C4-2B (cell line): ENCODE results near the gene TLCD2.

ENCODE experiments used
- H3K27ac ChIP-seq: fragments of 450-650 bp; 2 replicates; pipeline ENCODE4 v1.5.1; 2017
- CTCF ChIP-seq: fragments of 450-650 bp; conservative IDR thresholded peaks from 2 replicates; pipeline ENCODE4 v1.5.1; 2017; ENCODE audit warnings: mild to moderate bottlenecking
- ZFX ChIP-seq: fragments of 450-650 bp; IDR thresholded peaks from 2 replicates; pipeline ENCODE4 v1.6.1; 2017

TLCD2 gene

GRCh38 chr17:1709971-1710806 lies at the start of gene TLCD2:
TLCD2 (minus strand) TSS chr17:1710377; CDS start chr17:1710242, 135 bp downstream.
- H3K27ac ChIP-seq: peak within 1 kb of the TSS; percentile 77
- TF ChIP-seq CTCF (no peak), ZFX (no peak)

GRCh38 chr17:1759529-1759928 lies 49.4 kb upstream of the TLCD2 start:
- H3K27ac ChIP-seq: no peak overlapping the region
- no peak for TF ChIP-seq ZFX
- no peak for TF ChIP-seq CTCF

GRCh38 chr17:1758807-1759206 lies 48.6 kb upstream of the TLCD2 start:
- no peak overlapping the region for H3K27ac ChIP-seq
- no peak for TF ChIP-seq CTCF
- no peak for TF ChIP-seq ZFX

GRCh38 chr17:1755827-1756262 lies 45.7 kb upstream of the TLCD2 start:
- H3K27ac ChIP-seq: no peak overlapping the region

GRCh38 chr17:1755252-1755826 lies 45.2 kb upstream of the TLCD2 start:
- no peak overlapping the region for H3K27ac ChIP-seq
- TF ChIP-seq ZFX: no peak

More at GRCh38 chr17:1755827-1756262, 45.7 kb upstream of the TLCD2 start:
- TF ChIP-seq CTCF: no peak
- no peak for TF ChIP-seq ZFX

GRCh38 chr17:1754430-1755112 lies 44.4 kb upstream of the TLCD2 start:
- TF ChIP-seq ZFX: no peak
- TF ChIP-seq CTCF: no peak
- H3K27ac ChIP-seq: no peak overlapping the region

- no peak for TF ChIP-seq ZFX
- TF ChIP-seq CTCF: no peak
- H3K27ac ChIP-seq: no peak overlapping the region
These were observed 43.7 kb upstream of the TLCD2 start for GRCh38 chr17:1753767-1754429.
